ENCODE measurements around the gene RMND5A. TPM values are rescaled to one million over a fixed set of nuclear protein-coding genes. Genes with fewer than 3 reads are reported as not detected.

Gene RMND5A
- total and polyA plus RNA-seq, 2 experiments from 2014 or later = 23.0 to 80.8 TPM

GRCh38 chr2:86770816-86771301 is 50.8 kb downstream of the RMND5A start:
- H3K9me2 ChIP-seq (replicated peaks; ENCODE audit: insufficient read depth) = no peaks in the 10 kb centered on the region
- no peaks in the 10 kb centered on the region for H4K20me1 ChIP-seq (ENCODE audit: insufficient read depth, poor library complexity, severe bottlenecking)
- no peak overlapping the region for H3K27ac ChIP-seq
- no peak overlapping the region for H2AFZ ChIP-seq
- no peak overlapping the region for H3K4me3 ChIP-seq
- no peaks in the 10 kb centered on the region for H3K9me3 ChIP-seq (ENCODE audit: low read depth)
- H3K27me3 ChIP-seq = no peaks in the 10 kb centered on the region
- H3K4me1 ChIP-seq (ENCODE audit: insufficient read depth) = no peaks in the 10 kb centered on the region
- TF ChIP-seq, protein P1, sequence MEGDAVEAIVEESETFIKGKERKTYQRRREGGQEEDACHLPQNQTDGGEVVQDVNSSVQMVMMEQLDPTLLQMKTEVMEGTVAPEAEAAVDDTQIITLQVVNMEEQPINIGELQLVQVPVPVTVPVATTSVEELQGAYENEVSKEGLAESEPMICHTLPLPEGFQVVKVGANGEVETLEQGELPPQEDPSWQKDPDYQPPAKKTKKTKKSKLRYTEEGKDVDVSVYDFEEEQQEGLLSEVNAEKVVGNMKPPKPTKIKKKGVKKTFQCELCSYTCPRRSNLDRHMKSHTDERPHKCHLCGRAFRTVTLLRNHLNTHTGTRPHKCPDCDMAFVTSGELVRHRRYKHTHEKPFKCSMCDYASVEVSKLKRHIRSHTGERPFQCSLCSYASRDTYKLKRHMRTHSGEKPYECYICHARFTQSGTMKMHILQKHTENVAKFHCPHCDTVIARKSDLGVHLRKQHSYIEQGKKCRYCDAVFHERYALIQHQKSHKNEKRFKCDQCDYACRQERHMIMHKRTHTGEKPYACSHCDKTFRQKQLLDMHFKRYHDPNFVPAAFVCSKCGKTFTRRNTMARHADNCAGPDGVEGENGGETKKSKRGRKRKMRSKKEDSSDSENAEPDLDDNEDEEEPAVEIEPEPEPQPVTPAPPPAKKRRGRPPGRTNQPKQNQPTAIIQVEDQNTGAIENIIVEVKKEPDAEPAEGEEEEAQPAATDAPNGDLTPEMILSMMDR (IDR thresholded peaks at IDR 0.05; ENCODE audit: poor library complexity) = no peak
- no peak for TF ChIP-seq EZH2 (IDR thresholded peaks at IDR 0.05; ENCODE audit: borderline replicate concordance)
- TF ChIP-seq EZH2phosphoT487 (IDR thresholded peaks at IDR 0.05; ENCODE audit: low read depth, severe bottlenecking, unreplicated experiment) = no peak
- no peak overlapping the region for H3K4me2 ChIP-seq
- no peaks in the 10 kb centered on the region for H3K36me3 ChIP-seq (replicated peaks; ENCODE audit: insufficient read depth, low read depth)
- no peaks in the 10 kb centered on the region for H3K79me2 ChIP-seq
- DNase-seq (ENCODE audit: low spot score) = no peak
- WGBS (ENCODE audit: low lambda C conversion rate, missing lambda C conversion rate) = 94% methylated on average over 6 of the region's 6 CpGs

GRCh38 chr2:86772611-86773010 is 52.5 kb downstream of the RMND5A start:
- no peaks in the 10 kb centered on the region for H3K9me2 ChIP-seq (replicated peaks; ENCODE audit: insufficient read depth)

DNA sequence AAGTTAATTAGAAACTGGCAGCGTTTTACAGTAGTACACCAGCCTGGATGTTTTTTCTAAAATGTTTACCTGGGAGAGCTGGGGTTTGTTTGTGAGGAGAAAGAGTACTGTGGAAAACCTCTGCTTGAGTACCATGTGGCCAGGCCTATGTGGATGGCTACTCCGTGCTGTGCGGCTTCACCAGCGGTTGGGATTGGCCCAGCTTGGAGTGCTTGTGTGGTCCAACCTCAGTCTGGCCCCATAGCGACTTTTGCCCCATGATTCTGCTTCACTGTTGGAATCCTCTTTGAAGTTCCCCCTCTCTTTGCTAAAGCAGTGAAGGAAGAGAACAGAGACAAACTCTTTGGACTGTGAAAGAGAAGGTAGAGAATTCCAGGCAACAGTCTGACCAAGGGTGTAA is 54.8 kb downstream of the RMND5A start:
- Histone ChIP-seq H3K4me1 (ENCODE audit: insufficient read depth) (no peaks in the 10 kb centered on the region), H4K20me1 (ENCODE audit: insufficient read depth, poor library complexity, severe bottlenecking) (no peaks in the 10 kb centered on the region), H3K4me2 (no peak overlapping the region), H3K4me3 (no peak overlapping the region), H3K27ac (no peak overlapping the region), H3K79me2 (no peaks in the 10 kb centered on the region), H3K36me3 (replicated peaks; ENCODE audit: insufficient read depth, low read depth) (no peaks in the 10 kb centered on the region), H2AFZ (no peak overlapping the region), H3K9me3 (ENCODE audit: low read depth) (no peaks in the 10 kb centered on the region), H3K9me2 (replicated peaks; ENCODE audit: insufficient read depth) (no peaks in the 10 kb centered on the region), H3K27me3 (no peaks in the 10 kb centered on the region)
- 72% methylated on average over 5 of the region's 5 CpGs for WGBS (ENCODE audit: low lambda C conversion rate, missing lambda C conversion rate)
- DNase-seq (ENCODE audit: low spot score) = no peak
- TF ChIP-seq EZH2phosphoT487 (IDR thresholded peaks at IDR 0.05; ENCODE audit: low read depth, severe bottlenecking, unreplicated experiment) (no peak), EZH2 (IDR thresholded peaks at IDR 0.05; ENCODE audit: borderline replicate concordance) (no peak)
- TF ChIP-seq, protein P1 (IDR thresholded peaks at IDR 0.05; ENCODE audit: poor library complexity) = no peak

More at GRCh38 chr2:86772611-86773010, 52.5 kb downstream of the RMND5A start:
- no peaks in the 10 kb centered on the region for H3K79me2 ChIP-seq
- H3K27me3 ChIP-seq = no peaks in the 10 kb centered on the region
- no peaks in the 10 kb centered on the region for H3K9me3 ChIP-seq (ENCODE audit: low read depth)
- no peak for TF ChIP-seq EZH2phosphoT487 (IDR thresholded peaks at IDR 0.05; ENCODE audit: low read depth, severe bottlenecking, unreplicated experiment)
- TF ChIP-seq EZH2 (IDR thresholded peaks at IDR 0.05; ENCODE audit: borderline replicate concordance) = no peak
- TF ChIP-seq, protein P1 (IDR thresholded peaks at IDR 0.05; ENCODE audit: poor library complexity) = no peak
- H3K4me3 ChIP-seq = no peak overlapping the region
- no peaks in the 10 kb centered on the region for H4K20me1 ChIP-seq (ENCODE audit: insufficient read depth, poor library complexity, severe bottlenecking)
- H3K4me1 ChIP-seq (ENCODE audit: insufficient read depth) = no peaks in the 10 kb centered on the region
- no peaks in the 10 kb centered on the region for H3K36me3 ChIP-seq (replicated peaks; ENCODE audit: insufficient read depth, low read depth)
- WGBS (ENCODE audit: low lambda C conversion rate, missing lambda C conversion rate) = 75% methylated on average over 5 of the region's 5 CpGs
- H2AFZ ChIP-seq = no peak overlapping the region
- no peak overlapping the region for H3K27ac ChIP-seq
- DNase-seq (ENCODE audit: low spot score) = no peak
- no peak overlapping the region for H3K4me2 ChIP-seq
